Measurements from ENCODE around the gene GLYATL3.

Gene GLYATL3

GRCh38 chr6:49541936-49542335 lies 42.2 kb downstream of the GLYATL3 start:
- FAIRE-seq: no peak
- no peak for DNase-seq (ENCODE audit: extremely low spot score, insufficient read length, low read depth)

- FAIRE-seq: no peak
- DNase-seq (ENCODE audit: extremely low spot score, insufficient read length, low read depth): no peak
Measured at GRCh38 chr6:49543087-49543858, 43.5 kb downstream of the GLYATL3 start.

- DNase-seq (ENCODE audit: extremely low spot score, insufficient read length, low read depth) (no peak), FAIRE-seq (no peak)
Measured at GRCh38 chr6:49546331-49546730, 46.6 kb downstream of the GLYATL3 start.

- DNase-seq (ENCODE audit: extremely low spot score, insufficient read length, low read depth) (no peak), FAIRE-seq (no peak)
Measured at GRCh38 chr6:49548613-49549304, 49.0 kb downstream of the GLYATL3 start.

GRCh38 chr6:49549691-49550491 lies 50.2 kb downstream of the GLYATL3 start:
- FAIRE-seq (no peak), DNase-seq (ENCODE audit: extremely low spot score, insufficient read length, low read depth) (no peak)

- FAIRE-seq: no peak
- DNase-seq (ENCODE audit: extremely low spot score, insufficient read length, low read depth): no peak
Measured at GRCh38 chr6:49550492-49551077, 50.9 kb downstream of the GLYATL3 start, which contains the start of gene C6orf141. Gene C6orf141, plus strand, starts transcription at chr6:49550668. Its CDS starts 125 bp downstream, at chr6:49550793.

- FAIRE-seq (no peak), DNase-seq (ENCODE audit: extremely low spot score, insufficient read length, low read depth) (no peak)
Measured at GRCh38 chr6:49551078-49551865, 51.5 kb downstream of the GLYATL3 start.

- DNase-seq (ENCODE audit: extremely low spot score, insufficient read length, low read depth) (no peak), FAIRE-seq (peak; percentile 47)
Measured at GRCh38 chr6:49551866-49552129, 52.1 kb downstream of the GLYATL3 start.

GRCh38 chr6:49552596-49552995 lies 52.9 kb downstream of the GLYATL3 start:
- DNase-seq (ENCODE audit: extremely low spot score, insufficient read length, low read depth) (no peak), FAIRE-seq (no peak)

GRCh38 chr6:49553384-49553783 lies 53.7 kb downstream of the GLYATL3 start:
- DNase-seq (ENCODE audit: extremely low spot score, insufficient read length, low read depth): no peak
- no peak for FAIRE-seq

GRCh38 chr6:49555951-49556350 lies 56.2 kb downstream of the GLYATL3 start:
- DNase-seq (ENCODE audit: extremely low spot score, insufficient read length, low read depth) (no peak), FAIRE-seq (no peak)

GRCh38 chr6:49556429-49556837 lies 56.7 kb downstream of the GLYATL3 start:
- no peak for DNase-seq (ENCODE audit: extremely low spot score, insufficient read length, low read depth)

GRCh38 chr6:49557177-49557576 lies 57.5 kb downstream of the GLYATL3 start:
- DNase-seq (ENCODE audit: extremely low spot score, insufficient read length, low read depth) (no peak), FAIRE-seq (no peak)

More at GRCh38 chr6:49556429-49556837, 56.7 kb downstream of the GLYATL3 start:
- FAIRE-seq: no peak

- DNase-seq (ENCODE audit: extremely low spot score, insufficient read length, low read depth): no peak
- FAIRE-seq: no peak
Measured at GRCh38 chr6:49558238-49558637, 58.5 kb downstream of the GLYATL3 start.

GRCh38 chr6:49563006-49563886 lies 63.5 kb downstream of the GLYATL3 start:
- DNase-seq (ENCODE audit: extremely low spot score, insufficient read length, low read depth) (no peak), FAIRE-seq (no peak)

GRCh38 chr6:49564552-49564951 lies 64.8 kb downstream of the GLYATL3 start:
- FAIRE-seq (no peak), DNase-seq (ENCODE audit: extremely low spot score, insufficient read length, low read depth) (no peak)

- DNase-seq (ENCODE audit: extremely low spot score, insufficient read length, low read depth) (no peak), FAIRE-seq (no peak)
Measured at GRCh38 chr6:49565261-49565660, 65.5 kb downstream of the GLYATL3 start.

GRCh38 chr6:49565855-49566254 lies 66.1 kb downstream of the GLYATL3 start:
- FAIRE-seq: no peak
- no peak for DNase-seq (ENCODE audit: extremely low spot score, insufficient read length, low read depth)
